Measurements from ENCODE around the gene CLEC16A.
"Not testable (repeated sequence)": the region's sequence is repeated elsewhere in the genome, so short reads cannot be mapped to it uniquely, and the experiment has no call there.

The CLEC16A gene

GRCh38 chr16:10944249-10945064 is at the start of gene CLEC16A:
Gene CLEC16A, plus strand, starts transcription at chr16:10944564. Its CDS starts 154 bp downstream, at chr16:10944718.
- peak; percentile 94 for DNase-seq

- no peak for DNase-seq
Measured at GRCh38 chr16:10895053-10895946, 49.1 kb upstream of the CLEC16A start.

- no peak for DNase-seq
Measured at GRCh38 chr16:10896165-10896564, 48.2 kb upstream of the CLEC16A start.

GRCh38 chr16:10896723-10897122 is 47.6 kb upstream of the CLEC16A start:
- DNase-seq: no peak

GRCh38 chr16:10897134-10897533 is 47.2 kb upstream of the CLEC16A start:
- DNase-seq: no peak

- no peak for DNase-seq
Measured at GRCh38 chr16:10902999-10903398, 41.4 kb upstream of the CLEC16A start.

GRCh38 chr16:10906482-10906881 is 37.9 kb upstream of the CLEC16A start:
- no peak for DNase-seq

- no peak for DNase-seq
Measured at GRCh38 chr16:10906914-10907756, 37.2 kb upstream of the CLEC16A start.

- DNase-seq: no peak
Measured at GRCh38 chr16:10907757-10908045, 36.7 kb upstream of the CLEC16A start.

- no peak for DNase-seq
Measured at GRCh38 chr16:10911267-10911666, 33.1 kb upstream of the CLEC16A start.

- DNase-seq: no peak
Measured at GRCh38 chr16:10916534-10916933, 27.8 kb upstream of the CLEC16A start.

GRCh38 chr16:10918294-10919002 is 25.9 kb upstream of the CLEC16A start:
- DNase-seq: peak; percentile 63

- no peak for DNase-seq
Measured at GRCh38 chr16:10919003-10919351, 25.4 kb upstream of the CLEC16A start.

- no peak for DNase-seq
Measured at GRCh38 chr16:10920726-10921427, 23.5 kb upstream of the CLEC16A start.

GRCh38 chr16:10921536-10922327 is 22.6 kb upstream of the CLEC16A start:
- no peak for DNase-seq

- no peak for DNase-seq
Measured at GRCh38 chr16:10922328-10923145, 21.8 kb upstream of the CLEC16A start.

- DNase-seq: no peak
Measured at GRCh38 chr16:10923146-10923649, 21.2 kb upstream of the CLEC16A start.

- no peak for DNase-seq
Measured at GRCh38 chr16:10923650-10924214, 20.6 kb upstream of the CLEC16A start.

- not testable (repeated sequence) for DNase-seq
Measured at GRCh38 chr16:10925285-10925684, 19.1 kb upstream of the CLEC16A start.

GRCh38 chr16:10926094-10926493 is 18.3 kb upstream of the CLEC16A start:
- DNase-seq: no peak

Data from DMS153 (cell line).